ENCODE data around the gene LOXL1.

The LOXL1 gene

GRCh38 chr15:73912030-73912596 is 14.1 kb upstream of the LOXL1 start:
- TF ChIP-seq, protein P1, sequence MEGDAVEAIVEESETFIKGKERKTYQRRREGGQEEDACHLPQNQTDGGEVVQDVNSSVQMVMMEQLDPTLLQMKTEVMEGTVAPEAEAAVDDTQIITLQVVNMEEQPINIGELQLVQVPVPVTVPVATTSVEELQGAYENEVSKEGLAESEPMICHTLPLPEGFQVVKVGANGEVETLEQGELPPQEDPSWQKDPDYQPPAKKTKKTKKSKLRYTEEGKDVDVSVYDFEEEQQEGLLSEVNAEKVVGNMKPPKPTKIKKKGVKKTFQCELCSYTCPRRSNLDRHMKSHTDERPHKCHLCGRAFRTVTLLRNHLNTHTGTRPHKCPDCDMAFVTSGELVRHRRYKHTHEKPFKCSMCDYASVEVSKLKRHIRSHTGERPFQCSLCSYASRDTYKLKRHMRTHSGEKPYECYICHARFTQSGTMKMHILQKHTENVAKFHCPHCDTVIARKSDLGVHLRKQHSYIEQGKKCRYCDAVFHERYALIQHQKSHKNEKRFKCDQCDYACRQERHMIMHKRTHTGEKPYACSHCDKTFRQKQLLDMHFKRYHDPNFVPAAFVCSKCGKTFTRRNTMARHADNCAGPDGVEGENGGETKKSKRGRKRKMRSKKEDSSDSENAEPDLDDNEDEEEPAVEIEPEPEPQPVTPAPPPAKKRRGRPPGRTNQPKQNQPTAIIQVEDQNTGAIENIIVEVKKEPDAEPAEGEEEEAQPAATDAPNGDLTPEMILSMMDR (conservative IDR thresholded peaks at IDR 0.05; ENCODE audit: low read depth): no peak
- no peak for DNase-seq (ENCODE audit: low spot score)
- ChIA-PET POLR2A (ENCODE audit: low non-redundant PET) (no interaction called here), CTCF (interaction anchor here (0.5 to 1.1 kb wide), 2 partner anchors 38 to 39 kb away, joined by 4 read pairs; no protein-coding TSS in a partner anchor)
- no peak overlapping the region for H3K27ac ChIP-seq

DNA sequence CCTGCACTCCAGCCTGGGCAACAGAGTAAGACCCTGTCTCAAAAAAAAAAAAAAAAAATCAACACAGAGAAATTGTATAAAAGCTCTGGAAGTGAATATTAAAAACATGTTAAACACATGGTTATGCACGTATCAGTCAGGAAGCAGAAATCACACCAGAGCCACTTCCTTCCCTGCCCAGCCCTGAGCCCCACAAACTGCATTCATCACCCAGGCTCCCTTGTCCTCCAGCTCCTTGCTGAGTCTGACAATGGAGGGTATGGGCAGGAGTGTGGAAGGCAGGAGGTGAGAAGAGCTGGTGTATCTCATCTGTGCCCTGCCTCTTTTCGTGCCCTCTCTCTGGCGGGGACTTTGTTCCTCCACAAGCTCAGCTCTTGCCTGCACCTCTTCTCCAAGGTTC is 12.1 kb upstream of the LOXL1 start:
- ChIA-PET CTCF (no interaction called here), POLR2A (ENCODE audit: low non-redundant PET) (interaction anchor here (0.6 kb wide), 1 partner anchor 1044 kb away, joined by 4 read pairs; no protein-coding TSS in a partner anchor)
- TF ChIP-seq, protein P1 (conservative IDR thresholded peaks at IDR 0.05; ENCODE audit: low read depth): no peak
- no peak for DNase-seq (ENCODE audit: low spot score)
- H3K27ac ChIP-seq: no peak overlapping the region

GRCh38 chr15:73915082-73915481 is 11.2 kb upstream of the LOXL1 start:
- DNase-seq (ENCODE audit: low spot score): no peak
- TF ChIP-seq, protein P1 (conservative IDR thresholded peaks at IDR 0.05; ENCODE audit: low read depth): no peak
- POLR2A ChIA-PET (ENCODE audit: low non-redundant PET): no interaction called here
- H3K27ac ChIP-seq: no peak overlapping the region
- CTCF ChIA-PET: interaction anchor here (0.6 kb wide), 1 partner anchor 546 kb away, joined by 3 read pairs; no protein-coding TSS in a partner anchor

GRCh38 chr15:73918784-73919183 is 7.5 kb upstream of the LOXL1 start:
- no peak overlapping the region for H3K27ac ChIP-seq
- DNase-seq (ENCODE audit: low spot score): no peak
- ChIA-PET POLR2A (ENCODE audit: low non-redundant PET) (no interaction called here), CTCF (no interaction called here)
- TF ChIP-seq, protein P1 (conservative IDR thresholded peaks at IDR 0.05; ENCODE audit: low read depth): no peak

DNA sequence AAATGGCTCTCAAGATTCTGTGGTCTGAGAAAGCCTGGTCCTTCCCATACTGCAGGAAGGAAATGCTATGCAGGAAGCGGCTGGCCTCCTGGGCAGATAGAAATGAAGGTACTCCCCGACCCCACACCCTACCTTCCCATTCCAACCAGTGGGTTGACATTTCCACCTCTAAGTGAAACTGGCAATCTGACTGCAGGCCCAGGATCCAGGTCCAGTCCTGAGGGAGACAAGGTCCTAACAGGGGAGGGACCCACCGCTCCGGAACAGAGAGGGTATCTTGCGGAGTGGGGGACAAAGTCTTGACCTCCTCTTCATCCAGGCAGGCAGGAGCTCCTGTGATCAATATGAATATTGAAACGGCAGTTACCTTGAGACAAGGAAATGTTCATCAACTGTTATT is 6.6 kb upstream of the LOXL1 start:
- TF ChIP-seq, protein P1 (conservative IDR thresholded peaks at IDR 0.05; ENCODE audit: low read depth): no peak
- no peak overlapping the region for H3K27ac ChIP-seq
- DNase-seq (ENCODE audit: low spot score): no peak
- ChIA-PET POLR2A (ENCODE audit: low non-redundant PET) (no interaction called here), CTCF (no interaction called here)

DNA sequence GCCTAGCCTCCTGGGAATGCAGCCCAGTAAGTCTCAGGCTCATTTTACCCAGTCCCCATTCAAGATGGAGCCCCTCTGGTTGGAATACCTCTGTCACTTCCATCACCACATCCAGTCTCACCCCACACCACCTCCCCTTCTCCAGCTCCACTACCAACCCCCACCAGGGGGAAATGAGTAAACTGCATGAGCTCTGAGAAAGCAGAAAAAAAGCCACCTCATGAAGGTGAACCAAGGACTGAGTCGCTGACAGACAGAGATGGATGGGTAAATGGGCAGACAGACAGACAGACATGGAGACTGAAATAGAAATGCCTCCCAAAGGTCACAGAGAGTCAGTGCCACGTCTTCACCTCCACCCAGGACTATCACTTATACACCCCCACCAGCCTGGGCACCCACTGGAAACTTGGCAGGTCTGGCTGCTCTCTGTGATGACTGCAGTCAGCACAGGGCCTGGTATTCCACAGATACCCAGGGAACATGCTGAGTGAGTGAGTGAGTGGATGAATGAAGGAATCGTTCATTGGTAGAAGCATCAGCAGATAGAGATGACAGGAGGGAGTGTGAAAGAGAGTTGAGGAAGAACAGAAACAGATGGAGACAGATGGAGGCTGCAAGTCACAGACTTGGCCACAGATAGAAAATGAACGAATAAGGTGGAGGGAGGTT is 4.9 kb upstream of the LOXL1 start:
- no peak for DNase-seq (ENCODE audit: low spot score)
- ChIA-PET CTCF (no interaction called here), POLR2A (ENCODE audit: low non-redundant PET) (interaction anchor here (0.5 kb wide), 1 partner anchor 1132 kb away, joined by 5 read pairs; no protein-coding TSS in a partner anchor)
- TF ChIP-seq, protein P1 (conservative IDR thresholded peaks at IDR 0.05; ENCODE audit: low read depth): no peak
- H3K27ac ChIP-seq: no peak overlapping the region
